ENCODE results near the gene NCAM1.

Gene NCAM1

GRCh38 chr11:113317339-113317738 lies 356.1 kb downstream of the NCAM1 start:
- DNase-seq = no peak

DNA sequence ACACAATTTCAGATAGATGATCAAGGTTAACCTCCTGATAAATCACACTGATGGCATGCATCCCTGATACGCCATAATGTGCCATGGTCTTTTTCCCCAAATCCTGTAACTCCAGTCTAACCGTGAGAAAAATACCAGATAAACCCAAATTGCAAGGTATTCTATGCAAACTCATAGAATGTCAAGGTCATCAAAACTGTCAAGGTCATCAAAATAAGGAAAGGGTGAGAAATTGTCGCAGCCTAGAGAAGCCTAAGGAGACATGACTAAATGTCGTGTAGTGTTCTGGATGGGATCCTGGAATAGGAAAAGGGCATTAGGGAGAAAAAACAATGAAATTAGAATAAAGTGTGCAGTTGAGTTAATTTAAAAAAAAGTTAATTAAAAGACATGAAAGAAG lies 357.9 kb downstream of the NCAM1 start:
- no peak for DNase-seq

DNA sequence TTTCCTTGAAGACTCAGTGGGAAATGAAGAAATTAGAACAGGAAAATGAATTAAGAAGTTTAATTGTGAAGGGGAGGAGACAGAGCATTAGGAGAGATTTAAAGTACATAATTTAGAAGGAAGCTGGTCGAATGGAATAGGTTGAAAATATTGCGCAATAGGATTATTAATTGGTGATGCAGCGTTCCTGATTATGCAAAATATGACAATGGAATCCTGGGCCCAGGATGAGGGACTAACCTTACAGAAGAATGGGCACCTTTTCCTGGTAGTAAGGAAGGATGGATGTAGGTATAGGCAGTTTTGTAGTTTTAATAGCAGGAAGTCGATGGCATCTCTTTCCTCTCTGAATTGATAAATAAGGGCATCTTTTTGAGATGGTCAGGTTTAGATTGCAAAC lies 360.9 kb downstream of the NCAM1 start:
- DNase-seq = no peak

DNA sequence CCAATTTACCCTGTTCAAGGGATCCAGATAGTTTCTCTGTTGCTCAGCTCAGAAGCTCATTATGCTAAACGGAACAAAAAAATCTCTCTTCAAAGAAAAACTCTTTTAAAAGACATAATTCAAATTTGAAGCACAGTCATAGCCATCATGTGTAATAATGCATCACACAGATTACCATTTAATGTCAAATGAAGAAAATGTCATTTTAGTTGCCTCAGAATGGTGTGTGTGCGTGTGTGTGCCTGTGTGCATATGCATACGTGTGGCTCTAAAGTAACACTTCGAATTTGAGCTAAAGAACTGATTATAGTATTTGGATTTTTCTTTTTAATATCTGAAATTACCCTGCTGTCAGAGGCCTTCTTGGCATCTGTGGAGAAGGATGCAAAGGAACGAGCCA lies 363.0 kb downstream of the NCAM1 start:
- no peak for DNase-seq
